Transverse colon (tissue), 3 donors: ENCODE measurements around the gene SHROOM2.

Experiments used
- POLR2A ChIP-seq: fragments of 450-650 bp; IDR thresholded peaks from one replicate; pipeline ENCODE4 v1.6.1; 2016; ENCODE audit warnings: antibody characterized with exemption, mild to moderate bottlenecking, moderate library complexity
- TF ChIP-seq, protein P1 (sequence below), 5 experiments: fragments of 200-600 bp in 3 of 5; fragments of 450-650 bp in 2 of 5; sonication (generic) in 3 of 5; IDR thresholded peaks; 1 replicate in 2 of 5; 2 replicates in 3 of 5; pipeline ENCODE4 v1.5.1; 2016 to 2017; ENCODE audit warnings: antibody characterized with exemption in 5 of 5, inconsistent platforms in 3 of 5, mild to moderate bottlenecking in 2 of 5, moderate library complexity in 1 of 5

DNA sequence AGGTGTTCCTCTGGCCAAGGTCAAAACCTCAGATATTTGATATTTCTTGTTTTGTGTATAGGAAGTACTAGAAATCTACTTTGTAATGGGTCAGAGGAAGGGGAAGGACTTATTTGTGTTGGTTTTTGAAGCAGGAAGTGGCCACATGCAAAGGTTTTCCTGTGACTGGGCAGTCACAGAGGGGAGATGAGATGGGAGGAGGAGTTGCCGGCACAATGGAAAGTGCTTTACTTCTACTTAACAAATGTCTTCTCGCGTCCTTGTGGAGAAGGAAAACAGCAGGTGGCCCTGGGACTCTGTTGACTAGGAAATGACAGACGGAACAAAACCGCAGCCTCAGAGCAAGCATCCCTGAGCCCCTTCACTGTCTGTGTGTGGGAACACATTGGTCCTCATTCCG, 46.6 kb downstream of the SHROOM2 start:
- TF ChIP-seq POLR2A, result no peak
- TF ChIP-seq, protein P1, sequence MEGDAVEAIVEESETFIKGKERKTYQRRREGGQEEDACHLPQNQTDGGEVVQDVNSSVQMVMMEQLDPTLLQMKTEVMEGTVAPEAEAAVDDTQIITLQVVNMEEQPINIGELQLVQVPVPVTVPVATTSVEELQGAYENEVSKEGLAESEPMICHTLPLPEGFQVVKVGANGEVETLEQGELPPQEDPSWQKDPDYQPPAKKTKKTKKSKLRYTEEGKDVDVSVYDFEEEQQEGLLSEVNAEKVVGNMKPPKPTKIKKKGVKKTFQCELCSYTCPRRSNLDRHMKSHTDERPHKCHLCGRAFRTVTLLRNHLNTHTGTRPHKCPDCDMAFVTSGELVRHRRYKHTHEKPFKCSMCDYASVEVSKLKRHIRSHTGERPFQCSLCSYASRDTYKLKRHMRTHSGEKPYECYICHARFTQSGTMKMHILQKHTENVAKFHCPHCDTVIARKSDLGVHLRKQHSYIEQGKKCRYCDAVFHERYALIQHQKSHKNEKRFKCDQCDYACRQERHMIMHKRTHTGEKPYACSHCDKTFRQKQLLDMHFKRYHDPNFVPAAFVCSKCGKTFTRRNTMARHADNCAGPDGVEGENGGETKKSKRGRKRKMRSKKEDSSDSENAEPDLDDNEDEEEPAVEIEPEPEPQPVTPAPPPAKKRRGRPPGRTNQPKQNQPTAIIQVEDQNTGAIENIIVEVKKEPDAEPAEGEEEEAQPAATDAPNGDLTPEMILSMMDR (IDR thresholded peaks at IDR 0.05), result no peak
